Ovary (tissue), 9 donors: ENCODE measurements around the gene CPNE1. TPM values are rescaled to one million over a fixed set of nuclear protein-coding genes. Genes with fewer than 3 reads are reported as not detected.

Source experiments
- DNase-seq, 5 donors: peaks; one replicate each; pipeline ENCODE4 v3.0.0-alpha.2; 2019 to 2020
- H3K27ac ChIP-seq, 2 donors: fragments of 200-600 bp; one replicate each; pipeline versions ENCODE4 v1.5.1 to v1.8.0; 2019 to 2022
- H3K27me3 ChIP-seq: fragments of 200-600 bp; one replicate; pipeline ENCODE4 v1.8.0; 2022
- H3K36me3 ChIP-seq: fragments of 200-600 bp; sonication (generic); one replicate; pipeline ENCODE4 v1.5.1; 2019
- H3K4me1 ChIP-seq: one replicate; pipeline ENCODE4 v1.8.1; 2013; ENCODE audit warnings: mild to moderate bottlenecking, moderate library complexity; ENCODE audit not compliant: insufficient read depth
- H3K4me3 ChIP-seq: fragments of 200-600 bp; sonication (generic); one replicate; pipeline ENCODE4 v1.5.1; 2017
- H3K9me3 ChIP-seq, 2 donors: fragments of 200-600 bp in 1 of 2; sonication (generic) in 1 of 2; one replicate each; pipeline versions ENCODE4 v1.5.1 to v1.8.1; 2013 to 2019; ENCODE audit warnings: mild to moderate bottlenecking in 1 of 2, moderate library complexity in 1 of 2
- CTCF ChIP-seq, 3 donors: fragments of 450-650 bp in 2 of 3; fragments of 200-600 bp in 1 of 3; IDR thresholded peaks; one replicate each; pipeline versions ENCODE4 v1.5.1 to v1.8.0; 2016 to 2022; ENCODE audit warnings: antibody characterized with exemption in 3 of 3, mild to moderate bottlenecking in 1 of 3
- EP300 ChIP-seq: sonication (generic); formaldehyde crosslinking; IDR thresholded peaks from one replicate; pipeline ENCODE4 v1.6.1; 2017; ENCODE audit warnings: antibody characterized with exemption
- POLR2A ChIP-seq: fragments of 450-650 bp; IDR thresholded peaks from one replicate; pipeline ENCODE4 v1.6.1; 2017; ENCODE audit warnings: antibody characterized with exemption, mild to moderate bottlenecking, moderate library complexity
- WGBS, 3 donors: extraction: QIAGEN DNeasy Blood & Tissue Kit in 1 of 3; methylation state at CpG; one replicate each; pipeline versions ENCODE4 v1.1.5 to v1.1.7; 2013 to 2017; 5-methylcytosine and 5-hydroxymethylcytosine counted together
- intact Hi-C, 4 donors: fragments of 100-400 bp; cut with DNase I; formaldehyde crosslinking; loops; one replicate each; pipeline versions ENCODE4 v1.11.0 to v1.15.1; 2022 to 2023
- polyA plus RNA-seq, 2 donors: library from polyadenylated mRNA; stranded (reverse); fragments of 200-250 nt in 1 of 2; fragments of 350-450 nt in 1 of 2; fragmentation: Illumina TruSeq in 1 of 2; extraction: RNeasy Lipid Tissue Mini Kit (QIAGEN cat#74804) in 1 of 2; gene quantifications; one replicate each; pipeline ENCODE4 v1.2.3, GENCODE V29; 2013 to 2014
- total RNA-seq, 7 donors: library from RNA; depleted of rRNA in 2 of 7; stranded (reverse); fragments of >200 nt in 2 of 7; fragmentation: NEBNext Ultra II Directional in 3 of 7; extraction: Animal tissue kit (Norgen Biotek cat#: 25700) in 3 of 7; gene quantifications; one replicate each; pipeline versions ENCODE4 v1.1.0 to v1.2.4, GENCODE V29; 2016 to 2023
- donor health status: DM: no; HTN: no; CAD: no; lungs with moderate emphysema.
- donor health status: DM: no; HTN: no; CAD: no.
- donor health status: Bipolar disorder and iron deficiency.
- donor health status: DM: yes; HTN: yes; CAD: no.
- donor health status: DM: no; HTN: no; CAD: no.
- donor health status: DM: yes; HTN: yes; CAD: no.

Gene CPNE1
- total and polyA plus RNA-seq, 9 donors: 97.5 to 173 (median 157) TPM

GRCh38 chr20:35699957-35700624 is 35.4 kb upstream of the CPNE1 start:
- Histone ChIP-seq H3K4me1 (peaks cover 7% of the 10 kb centered on the region), H3K27me3 (no peaks in the 10 kb centered on the region), H3K27ac (peak overlapping the region; percentile 65 to 77), H3K9me3 (no peaks in the 10 kb centered on the region), H3K4me3 (peak overlapping the region; percentile 67), H3K36me3 (no peaks in the 10 kb centered on the region)
- TF ChIP-seq EP300 (no peak), POLR2A (no peak), CTCF (IDR thresholded peaks at IDR 0.05) (no peak)
- intact Hi-C loops: loop anchor here in 3 of 4 donors (5.0 to 10.0 kb wide), 3 partner anchors 37 to 225 kb away; no protein-coding TSS in a partner anchor
- DNase-seq: no peak
- WGBS, 3 donors: 10 to 13% (median 12%) methylated on average over 6 of the region's 6 CpGs

DNA sequence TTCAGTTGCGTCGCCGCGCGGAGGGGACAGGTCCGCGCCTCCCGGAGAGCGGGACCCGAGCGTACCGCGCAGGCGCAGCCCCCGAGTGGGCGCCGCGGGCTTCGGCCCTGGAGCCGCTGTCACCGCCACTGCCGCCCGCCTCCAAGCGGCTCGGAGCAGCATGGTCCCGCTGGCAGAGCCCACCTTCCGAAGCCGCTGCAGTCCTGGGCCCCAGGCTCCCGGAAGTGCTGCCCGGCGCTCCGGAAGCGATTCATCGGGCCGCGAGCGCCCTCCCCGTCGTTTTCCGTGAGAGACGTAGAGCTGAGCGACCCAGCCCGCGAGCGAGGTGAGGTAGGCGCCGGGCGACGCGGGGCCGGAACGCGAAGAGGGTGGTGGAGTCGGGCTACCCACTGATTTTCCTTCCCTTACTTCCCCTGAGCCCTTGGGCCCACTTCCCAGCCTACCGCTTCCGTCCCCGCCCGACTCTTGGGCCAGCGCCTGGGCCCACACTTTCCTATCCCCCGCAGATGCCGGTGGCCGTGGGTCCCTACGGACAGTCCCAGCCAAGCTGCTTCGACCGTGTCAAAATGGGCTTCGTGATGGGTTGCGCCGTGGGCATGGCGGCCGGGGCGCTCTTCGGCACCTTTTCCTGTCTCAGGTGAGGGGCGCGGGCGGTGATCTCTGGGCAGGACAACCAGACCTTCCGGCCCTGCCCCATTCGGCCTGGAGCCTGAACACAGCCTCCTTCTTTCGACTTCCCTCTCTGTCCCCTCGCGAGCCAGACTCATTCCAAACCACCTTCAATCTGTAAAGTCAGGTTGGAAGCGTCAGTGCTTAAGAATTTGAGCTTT is 34.6 kb upstream of the CPNE1 start, which contains the start of the genes NFS1 and ROMO1:
NFS1 (minus strand) TSS at position 226 of the 830 bp plus-strand sequence; CDS start at position 162, 64 bp downstream.
ROMO1 (plus strand) TSS at position 279 of the 830 bp plus-strand sequence; CDS start at position 507, 228 bp downstream.
- Histone ChIP-seq H3K27me3 (no peaks in the 10 kb centered on the region), H3K36me3 (no peaks in the 10 kb centered on the region), H3K4me3 (peak within 1 kb of the TSS; percentile 67), H3K9me3 (no peaks in the 10 kb centered on the region), H3K4me1 (peaks cover 7% of the 10 kb centered on the region), H3K27ac (peak within 1 kb of the TSS; percentile 65 to 77)
- DNase-seq: peak; percentile 79 to 91 (median 85)
- intact Hi-C loops: loop anchor here in 2 of 4 donors (10.0 kb wide), 2 partner anchors 95 to 225 kb away; no protein-coding TSS in a partner anchor
- WGBS, 3 donors: 0 to 1% (median 0%) methylated on average over 57 to 81 of the region's 81 CpGs
- TF ChIP-seq POLR2A (peak; percentile 66), EP300 (no peak), CTCF (IDR thresholded peaks at IDR 0.05) (peak in 2 of 3 donors; percentile 23 to 31)

GRCh38 chr20:35698298-35699126 is 33.8 kb upstream of the CPNE1 start:
- no peaks in the 10 kb centered on the region for H3K27me3 ChIP-seq
- WGBS, 3 donors: 3 to 5% (median 4%) methylated on average over 37 of the region's 37 CpGs
- no peaks in the 10 kb centered on the region for H3K36me3 ChIP-seq
- intact Hi-C loops: loop anchor here in 2 of 4 donors (10.0 kb wide), 2 partner anchors 94 to 224 kb away; no protein-coding TSS in a partner anchor
- H3K27ac ChIP-seq: peak overlapping the region; percentile 65 to 77
- TF ChIP-seq POLR2A (no peak), CTCF (IDR thresholded peaks at IDR 0.05) (no peak), EP300 (no peak)
- H3K4me1 ChIP-seq: peaks cover 7% of the 10 kb centered on the region
- H3K4me3 ChIP-seq: peak overlapping the region; percentile 67
- no peak for DNase-seq
- no peaks in the 10 kb centered on the region for H3K9me3 ChIP-seq
